IMR-90 (cell line): ENCODE measurements around the gene ZDHHC24.

Experiments
- BHLHE40 ChIP-seq: fragments of 150-350 bp; IDR thresholded peaks from 2 replicates; pipeline ENCODE4 v1.6.1; 2016; ENCODE audit warnings: mild to moderate bottlenecking, low read depth, low read length
- CEBPB ChIP-seq: IDR thresholded peaks from 2 replicates; pipeline ENCODE4 v1.6.1; 2012; ENCODE audit warnings: low read depth, low read length, improper control_type of control experiment
- CTCF ChIP-seq: conservative IDR thresholded peaks from 2 replicates; pipeline ENCODE4 v1.5.1; 2012; ENCODE audit warnings: mild to moderate bottlenecking, low read depth, low read length, improper control_type of control experiment
- FOS ChIP-seq: fragments of 150-350 bp; IDR thresholded peaks from 2 replicates; pipeline ENCODE4 v1.6.1; 2016; ENCODE audit warnings: low read depth, low read length
- MAZ ChIP-seq: IDR thresholded peaks from 2 replicates; pipeline ENCODE4 v1.6.1; 2012; ENCODE audit warnings: low read depth, mild to moderate bottlenecking, low read length, improper control_type of control experiment, moderate library complexity, borderline replicate concordance
- POLR2A ChIP-seq: IDR thresholded peaks from 2 replicates; pipeline ENCODE4 v1.6.1; 2012; ENCODE audit warnings: mild to moderate bottlenecking, low read depth, low read length
- RAD21 ChIP-seq: IDR thresholded peaks from 2 replicates; pipeline ENCODE4 v1.6.1; 2012; ENCODE audit warnings: low read length, improper control_type of control experiment
- RCOR1 ChIP-seq: IDR thresholded peaks from 2 replicates; pipeline ENCODE4 v1.6.1; 2012; ENCODE audit warnings: mild to moderate bottlenecking, low read length, improper control_type of control experiment; ENCODE audit not compliant: insufficient replicate concordance
- SMC3 ChIP-seq: fragments of 150-350 bp; IDR thresholded peaks from 2 replicates; pipeline ENCODE4 v1.6.1; 2016; ENCODE audit warnings: low read depth, mild to moderate bottlenecking, antibody characterized with exemption, low read length, moderate library complexity
- TF ChIP-seq, protein P1 (sequence below): fragments of 150-350 bp; IDR thresholded peaks from 2 replicates; pipeline ENCODE4 v1.6.1; 2017; ENCODE audit warnings: mild to moderate bottlenecking, antibody characterized with exemption, low read length, low read depth

GRCh38 chr11:66539870-66540213 is 6.0 kb downstream of the ZDHHC24 start:
- TF ChIP-seq CTCF (no peak), POLR2A (no peak), BHLHE40 (no peak), RCOR1 (no peak), RAD21 (no peak), CEBPB (no peak), FOS (no peak), MAZ (no peak), SMC3 (no peak)
- TF ChIP-seq, protein P1, sequence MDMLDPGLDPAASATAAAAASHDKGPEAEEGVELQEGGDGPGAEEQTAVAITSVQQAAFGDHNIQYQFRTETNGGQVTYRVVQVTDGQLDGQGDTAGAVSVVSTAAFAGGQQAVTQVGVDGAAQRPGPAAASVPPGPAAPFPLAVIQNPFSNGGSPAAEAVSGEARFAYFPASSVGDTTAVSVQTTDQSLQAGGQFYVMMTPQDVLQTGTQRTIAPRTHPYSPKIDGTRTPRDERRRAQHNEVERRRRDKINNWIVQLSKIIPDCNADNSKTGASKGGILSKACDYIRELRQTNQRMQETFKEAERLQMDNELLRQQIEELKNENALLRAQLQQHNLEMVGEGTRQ = no peak
